Right lobe of liver (tissue), 6 donors: ENCODE results near the gene ATP1A3. TPM values are rescaled to one million over a fixed set of nuclear protein-coding genes. Genes with fewer than 3 reads are reported as not detected.
"Not testable (repeated sequence)": the region's sequence is repeated elsewhere in the genome, so short reads cannot be mapped to it uniquely, and the experiment has no call there.

Experiments
- ATAC-seq, 4 donors: fragments of 200-7000 bp; cut with Tn5 transposase; one replicate each; pipeline ENCODE4 v1.9.1; 2020; ENCODE audit warnings: mild to moderate bottlenecking in 4 of 4, moderate library complexity in 4 of 4
- DNase-seq, 3 donors: peaks; one replicate each; pipeline ENCODE4 v3.0.0-alpha.2; 2020
- H3K27ac ChIP-seq, 3 donors: fragments of 200-600 bp; one replicate each; pipeline ENCODE4 v1.8.0; 2022
- H3K27me3 ChIP-seq, 2 donors: fragments of 200-600 bp; one replicate each; pipeline ENCODE4 v1.8.0; 2022
- H3K36me3 ChIP-seq, 4 donors: fragments of 200-600 bp; sonication (generic) in 1 of 4; one replicate each; pipeline versions ENCODE4 v1.5.1 to v1.8.0; 2017 to 2022; ENCODE audit warnings: control low read depth in 1 of 4
- H3K4me1 ChIP-seq, 4 donors: fragments of 200-600 bp; sonication (generic) in 1 of 4; one replicate each; pipeline versions ENCODE4 v1.5.1 to v1.8.0; 2017 to 2022; ENCODE audit warnings: control low read depth in 1 of 4
- H3K4me3 ChIP-seq, 3 donors: fragments of 200-600 bp; one replicate each; pipeline ENCODE4 v1.8.0; 2022
- H3K9me3 ChIP-seq, 4 donors: fragments of 200-600 bp; sonication (generic) in 1 of 4; one replicate each; pipeline versions ENCODE4 v1.5.1 to v1.8.0; 2017 to 2022; ENCODE audit warnings: control low read depth in 1 of 4
- CTCF ChIP-seq, 4 donors: fragments of 200-600 bp in 3 of 4; fragments of 450-650 bp in 1 of 4; IDR thresholded peaks; one replicate each; pipeline versions ENCODE4 v1.5.1 to v1.8.0; 2016 to 2022; ENCODE audit warnings: antibody characterized with exemption in 4 of 4, mild to moderate bottlenecking in 2 of 4
- POLR2A ChIP-seq: fragments of 450-650 bp; IDR thresholded peaks from one replicate; pipeline ENCODE4 v1.6.1; 2017; ENCODE audit warnings: antibody characterized with exemption, mild to moderate bottlenecking
- WGBS: methylation state at CpG from one replicate; pipeline ENCODE4 v1.1.6; 2018; ENCODE audit warnings: low coverage, low lambda C conversion rate; ENCODE audit not compliant: insufficient coverage; ENCODE audit errors: missing lambda C conversion rate; 5-methylcytosine and 5-hydroxymethylcytosine counted together
- intact Hi-C, 2 donors: fragments of 100-400 bp; cut with DNase I; formaldehyde crosslinking; loops; one replicate each; pipeline versions ENCODE4 v1.11.2 to v1.14.1; 2022
- total RNA-seq, 6 experiments: library from RNA; depleted of rRNA in 2 of 6; stranded (reverse); fragments of >200 nt in 2 of 6; fragmentation: NEBNext Ultra II Directional in 3 of 6; extraction: Animal tissue kit (Norgen Biotek cat#: 25700) in 3 of 6; gene quantifications; one replicate each; pipeline versions ENCODE4 v1.1.0 to v1.2.4, GENCODE V29; 2016 to 2023
- donor health status: DM: no; HTN: yes; CAD: no.
- donor health status: DM: no; HTN: no; CAD: no.
- donor health status: DM: no; HTN: no; CAD: no.
- donor health status: DM: no; HTN: yes; CAD: no.
- donor health status: DM: no; HTN: yes; CAD: no.

The ATP1A3 gene
- total RNA-seq, 6 experiments from 2014 or later = 0.07 TPM; not detected in 4

- Histone ChIP-seq H3K4me3 (no peak overlapping the region), H3K36me3 (no peaks in the 10 kb centered on the region), H3K27ac (no peak overlapping the region), H3K4me1 (no peaks in the 10 kb centered on the region), H3K27me3 (peaks cover 0 to 7% of the 10 kb centered on the region in 2 donors), H3K9me3 (no peaks in the 10 kb centered on the region)
- intact Hi-C loops = no loop called here
- ATAC-seq (no peak), DNase-seq (no peak)
- 7% methylated on average over 8 of the region's 13 CpGs for WGBS
- no peak for TF ChIP-seq CTCF (IDR thresholded peaks at IDR 0.05)
- no peak for TF ChIP-seq POLR2A
These were observed 516 bp upstream of the ATP1A3 start for GRCh38 chr19:41994521-41994971.

GRCh38 chr19:41991925-41992569, 2.0 kb downstream of the ATP1A3 start:
- WGBS = 52% methylated on average over 3 of the region's 11 CpGs
- H3K27me3 ChIP-seq, intact Hi-C loops, ATAC-seq, DNase-seq, H3K36me3 ChIP-seq, H3K9me3 ChIP-seq, H3K4me3 ChIP-seq, H3K27ac ChIP-seq, H3K4me1 ChIP-seq: not testable (repeated sequence)

GRCh38 chr19:41991025-41991424, 3.0 kb downstream of the ATP1A3 start:
- TF ChIP-seq POLR2A (no peak), CTCF (IDR thresholded peaks at IDR 0.05) (no peak)
- ATAC-seq = no peak
- Histone ChIP-seq H3K27ac (no peak overlapping the region), H3K36me3 (no peaks in the 10 kb centered on the region), H3K4me3 (no peak overlapping the region), H3K27me3 (peaks cover 0 to 7% of the 10 kb centered on the region in 2 donors), H3K4me1 (no peaks in the 10 kb centered on the region), H3K9me3 (no peaks in the 10 kb centered on the region)
- 34% methylated on average over 7 of the region's 15 CpGs for WGBS
- DNase-seq = no peak
- intact Hi-C loops = no loop called here

GRCh38 chr19:41990615-41991014, 3.4 kb downstream of the ATP1A3 start:
- Histone ChIP-seq H3K36me3 (no peaks in the 10 kb centered on the region), H3K4me3 (no peak overlapping the region), H3K9me3 (no peaks in the 10 kb centered on the region), H3K27ac (no peak overlapping the region), H3K4me1 (no peaks in the 10 kb centered on the region), H3K27me3 (peaks cover 0 to 7% of the 10 kb centered on the region in 2 donors)
- TF ChIP-seq CTCF (IDR thresholded peaks at IDR 0.05) (no peak), POLR2A (no peak)
- no peak for DNase-seq
- intact Hi-C loops = no loop called here
- WGBS = 68% methylated on average over 2 of the region's 2 CpGs
- no peak for ATAC-seq

- Histone ChIP-seq H3K36me3 (no peaks in the 10 kb centered on the region), H3K9me3 (no peaks in the 10 kb centered on the region), H3K27me3 (peaks cover 0 to 7% of the 10 kb centered on the region in 2 donors), H3K4me1 (no peaks in the 10 kb centered on the region), H3K4me3 (no peak overlapping the region), H3K27ac (no peak overlapping the region)
- no peak for ATAC-seq
- no peak for TF ChIP-seq POLR2A
- 57% methylated on average over 4 of the region's 4 CpGs for WGBS
- intact Hi-C loops = no loop called here
- no peak for DNase-seq
These were observed 4.0 kb downstream of the ATP1A3 start for GRCh38 chr19:41990028-41990427.
